ENCODE measurements around the gene HSPA1A. TPM values are rescaled to one million over a fixed set of nuclear protein-coding genes. Genes with fewer than 3 reads are reported as not detected.
"Not testable (repeated sequence)": the region's sequence is repeated elsewhere in the genome, so short reads cannot be mapped to it uniquely, and the experiment has no call there.

Gene HSPA1A
- polyA plus RNA-seq, 1 experiment, result 46.6 TPM

DNA sequence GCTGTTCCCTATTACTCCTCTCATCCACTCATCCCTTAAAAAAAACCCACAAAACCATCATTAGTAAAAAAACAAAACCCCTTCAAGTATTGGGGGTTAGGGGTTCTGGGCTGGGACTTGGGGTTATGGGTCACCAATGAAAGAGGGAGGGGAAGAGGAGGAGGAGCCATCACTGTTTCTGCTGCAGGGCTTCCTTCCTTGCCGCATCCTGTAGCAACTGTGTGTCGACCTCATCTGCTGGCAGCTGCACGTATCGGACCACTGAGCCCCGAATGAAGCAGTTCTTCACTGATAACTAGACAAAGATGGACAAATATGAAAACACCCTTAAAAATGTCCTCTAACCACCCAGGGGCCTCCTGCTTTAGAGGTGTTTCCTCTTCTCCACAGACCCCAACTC lies 17.8 kb upstream of the HSPA1A start:
- CTCF ChIA-PET, result no interaction called here
- no peak overlapping the region for H3K27ac ChIP-seq (ENCODE audit: low read depth, low read length)
- DNase-seq (ENCODE audit: low read depth, low spot score), result no peak
- H3K27me3 ChIP-seq (ENCODE audit: control insufficient read depth, insufficient read depth, low read length), result no peaks in the 10 kb centered on the region
- POLR2A ChIA-PET, result interaction anchor here (1.4 kb wide), 1 partner anchor 18 kb away, joined by 3 read pairs; the partner anchor contains the start of genes HSPA1A and HSPA1L
- TF ChIP-seq, protein P1, sequence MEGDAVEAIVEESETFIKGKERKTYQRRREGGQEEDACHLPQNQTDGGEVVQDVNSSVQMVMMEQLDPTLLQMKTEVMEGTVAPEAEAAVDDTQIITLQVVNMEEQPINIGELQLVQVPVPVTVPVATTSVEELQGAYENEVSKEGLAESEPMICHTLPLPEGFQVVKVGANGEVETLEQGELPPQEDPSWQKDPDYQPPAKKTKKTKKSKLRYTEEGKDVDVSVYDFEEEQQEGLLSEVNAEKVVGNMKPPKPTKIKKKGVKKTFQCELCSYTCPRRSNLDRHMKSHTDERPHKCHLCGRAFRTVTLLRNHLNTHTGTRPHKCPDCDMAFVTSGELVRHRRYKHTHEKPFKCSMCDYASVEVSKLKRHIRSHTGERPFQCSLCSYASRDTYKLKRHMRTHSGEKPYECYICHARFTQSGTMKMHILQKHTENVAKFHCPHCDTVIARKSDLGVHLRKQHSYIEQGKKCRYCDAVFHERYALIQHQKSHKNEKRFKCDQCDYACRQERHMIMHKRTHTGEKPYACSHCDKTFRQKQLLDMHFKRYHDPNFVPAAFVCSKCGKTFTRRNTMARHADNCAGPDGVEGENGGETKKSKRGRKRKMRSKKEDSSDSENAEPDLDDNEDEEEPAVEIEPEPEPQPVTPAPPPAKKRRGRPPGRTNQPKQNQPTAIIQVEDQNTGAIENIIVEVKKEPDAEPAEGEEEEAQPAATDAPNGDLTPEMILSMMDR (IDR thresholded peaks at IDR 0.05; ENCODE audit: low read depth, low read length), result no peak
- no peak overlapping the region for H3K4me3 ChIP-seq (ENCODE audit: low read depth, low read length)
- no peaks in the 10 kb centered on the region for H3K9me3 ChIP-seq (ENCODE audit: control insufficient read depth, insufficient read depth, low read length)

DNA sequence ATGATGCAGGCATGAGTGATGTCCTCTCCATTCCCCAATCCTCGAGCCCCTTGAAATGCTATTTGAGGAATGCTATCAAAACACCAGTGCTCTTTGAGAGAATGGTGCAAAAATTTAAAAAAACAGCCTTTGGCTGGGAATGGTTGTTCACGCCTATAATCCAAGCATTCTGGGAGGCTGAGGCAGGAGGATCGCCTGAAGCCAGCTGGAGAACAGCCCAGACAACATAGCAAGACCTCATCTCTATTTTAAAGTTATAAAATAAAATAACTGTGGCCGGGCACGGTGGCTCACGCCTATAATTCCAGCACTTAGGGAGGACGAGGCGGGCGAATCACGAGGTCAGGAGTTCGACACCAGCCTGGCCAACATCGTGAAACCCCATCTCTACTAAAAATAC lies 15.6 kb upstream of the HSPA1A start:
- CTCF ChIA-PET, result interaction anchor here (2.1 kb wide), 1 partner anchor 8 kb away, joined by 10 read pairs; no protein-coding TSS in a partner anchor
- Histone ChIP-seq H3K9me3 (ENCODE audit: control insufficient read depth, insufficient read depth, low read length) (no peaks in the 10 kb centered on the region), H3K27me3 (ENCODE audit: control insufficient read depth, insufficient read depth, low read length) (no peaks in the 10 kb centered on the region), H3K4me3 (ENCODE audit: low read depth, low read length) (no peak overlapping the region), H3K27ac (ENCODE audit: low read depth, low read length) (no peak overlapping the region)
- DNase-seq (ENCODE audit: low read depth, low spot score), result no peak
- TF ChIP-seq, protein P1 (IDR thresholded peaks at IDR 0.05; ENCODE audit: low read depth, low read length), result no peak
- POLR2A ChIA-PET, result no interaction called here

DNA sequence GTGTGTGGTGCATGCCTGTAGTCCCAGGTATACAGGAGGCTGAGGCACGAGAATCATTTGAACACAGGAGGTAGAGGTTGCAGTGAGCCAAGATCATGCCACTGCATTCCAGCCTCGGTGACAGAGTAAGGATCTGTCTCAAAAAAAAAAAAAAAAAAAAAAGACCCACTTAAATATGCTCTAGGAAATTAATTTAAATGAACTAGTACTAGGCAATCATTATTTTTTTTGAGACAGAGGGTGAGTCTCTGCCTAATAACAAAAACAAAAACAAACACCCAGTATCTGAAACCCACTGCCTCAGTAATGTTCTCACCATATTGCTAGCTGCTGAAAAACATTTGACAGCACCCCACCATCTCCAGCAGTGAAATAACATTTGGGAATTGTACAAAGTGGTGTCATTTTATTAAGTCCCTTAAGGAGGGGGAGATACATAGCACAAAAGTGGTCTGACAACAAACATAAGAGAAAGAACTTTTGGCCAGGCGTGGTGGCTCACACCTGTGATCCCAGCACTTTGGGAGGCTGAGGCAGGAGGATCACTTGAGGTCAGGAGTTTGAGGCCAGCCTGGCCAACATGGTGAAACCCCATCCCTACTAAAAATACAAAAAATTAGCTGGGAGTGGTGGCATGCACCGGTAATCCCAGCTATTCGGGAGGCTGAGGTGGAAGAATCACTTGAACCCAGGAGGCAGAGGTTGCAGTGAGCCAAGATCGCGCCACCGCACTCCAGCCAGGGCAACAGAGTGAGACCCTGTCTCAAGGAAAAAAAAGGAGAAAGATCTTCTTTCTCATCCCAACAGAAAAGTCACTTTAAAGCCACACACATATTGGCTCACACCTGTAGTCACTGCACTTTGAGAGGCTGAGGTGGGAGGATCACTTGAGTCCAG lies 14.1 kb upstream of the HSPA1A start:
- CTCF ChIA-PET, result interaction anchor here (2.1 kb wide), 1 partner anchor 10 kb away, joined by 10 read pairs; no protein-coding TSS in a partner anchor
- POLR2A ChIA-PET, result interaction anchor here (0.7 to 0.9 kb wide), 2 partner anchors 14 to 1078 kb away, joined by 4 to 5 read pairs; partner anchors contain the start of genes HSPA1A and HSPA1L
- not testable (repeated sequence) for DNase-seq (ENCODE audit: low read depth, low spot score); H3K27me3 ChIP-seq (ENCODE audit: control insufficient read depth, insufficient read depth, low read length); H3K27ac ChIP-seq (ENCODE audit: low read depth, low read length); H3K9me3 ChIP-seq (ENCODE audit: control insufficient read depth, insufficient read depth, low read length); H3K4me3 ChIP-seq (ENCODE audit: low read depth, low read length)

DNA sequence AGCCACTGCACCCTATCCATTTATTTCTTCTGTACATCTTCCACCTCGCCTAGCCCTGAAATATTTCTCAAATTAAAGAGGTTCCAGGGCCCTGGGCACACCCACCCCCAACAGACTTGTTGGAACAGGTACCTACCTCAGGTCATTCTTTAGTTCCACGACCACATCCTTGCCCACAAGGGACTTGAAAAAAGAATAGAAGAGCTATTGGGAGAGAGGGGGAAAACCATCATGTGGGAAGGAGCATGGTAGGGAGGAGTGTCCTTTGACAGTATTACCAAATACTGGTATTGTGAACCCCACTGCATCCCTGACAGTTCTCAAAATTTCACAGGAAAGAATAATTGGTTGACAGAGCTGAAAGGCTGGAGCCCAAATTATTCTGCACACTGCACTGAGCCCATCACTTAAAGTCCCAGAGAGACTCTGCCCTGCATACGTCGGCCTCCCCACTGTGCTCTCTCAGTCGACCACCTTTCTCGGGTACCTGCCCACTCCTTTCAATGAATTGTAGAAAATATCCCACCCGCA lies 9.3 kb upstream of the HSPA1A start:
- no peak for DNase-seq (ENCODE audit: low read depth, low spot score)
- CTCF ChIA-PET, result interaction anchor here (0.6 to 2.5 kb wide), 9 partner anchors 9 to 139 kb away, joined by 3 to 25 read pairs (median 4); partner anchors contain the start of genes HSPA1A, HSPA1L, LY6G5C and VARS1
- TF ChIP-seq, protein P1 (IDR thresholded peaks at IDR 0.05; ENCODE audit: low read depth, low read length), result no peak

DNA sequence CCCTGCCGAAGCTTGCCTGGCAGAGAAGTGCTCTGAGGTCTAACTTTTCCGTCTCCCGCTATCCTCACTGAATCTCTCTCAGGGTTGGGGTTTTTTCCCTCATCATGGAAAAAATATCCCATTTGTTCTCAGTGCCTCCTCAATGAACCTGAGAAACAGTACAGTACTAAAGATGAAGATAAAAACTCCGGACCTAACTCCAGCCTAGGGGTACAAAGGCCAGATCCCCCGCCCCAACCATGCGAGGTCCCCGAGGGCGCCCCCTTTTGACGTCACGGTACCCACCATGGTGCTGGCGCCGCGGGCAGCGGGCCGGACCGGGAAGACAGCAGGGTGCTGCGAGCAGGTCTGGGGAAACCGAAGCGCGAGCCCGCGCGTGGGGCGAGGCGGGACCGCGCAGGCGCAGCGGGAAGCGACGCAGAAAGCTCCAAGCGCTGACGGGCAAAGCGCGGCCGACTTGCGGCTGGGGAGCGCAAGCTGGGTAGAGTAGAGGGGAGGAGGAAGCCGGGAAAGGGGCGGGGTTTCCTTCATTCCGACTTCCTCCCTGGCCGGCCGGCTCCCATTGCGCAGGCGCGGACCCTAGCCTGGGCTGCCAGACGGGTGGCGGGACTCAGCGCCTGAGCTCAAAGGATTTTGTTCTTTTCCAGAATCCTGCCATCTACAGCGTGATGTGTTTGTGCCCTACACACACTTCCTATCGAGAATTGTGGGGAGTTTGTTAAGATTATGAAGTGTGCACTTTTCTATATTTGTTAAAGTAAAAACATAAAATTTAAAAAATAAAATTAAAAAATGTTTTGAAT lies 8.7 kb upstream of the HSPA1A start, which contains the start of gene LSM2:
Gene LSM2, minus strand, starts transcription at position 497 of the 803 bp plus-strand sequence. Its CDS starts 209 bp downstream, at position 288.
- POLR2A ChIA-PET, result interaction anchor here (0.6 to 2.6 kb wide), 14 partner anchors 9 to 1165 kb away, joined by 3 to 40 read pairs (median 4); partner anchors contain the start of genes HSPA1A, HSPA1B, HSPA1L and NEU1
- CTCF ChIA-PET, result interaction anchor here (0.5 to 2.5 kb wide), 21 partner anchors 9 to 1302 kb away, joined by 3 to 25 read pairs (median 4); partner anchors contain the start of genes ABHD16A, EHMT2, HSPA1A and HSPA1L
- TF ChIP-seq, protein P1 (IDR thresholded peaks at IDR 0.05; ENCODE audit: low read depth, low read length), result peak; percentile 18

More for the DNA sequence above, 9.3 kb upstream of the HSPA1A start:
- no peaks in the 10 kb centered on the region for H3K9me3 ChIP-seq (ENCODE audit: control insufficient read depth, insufficient read depth, low read length)
- H3K27me3 ChIP-seq (ENCODE audit: control insufficient read depth, insufficient read depth, low read length), result no peaks in the 10 kb centered on the region
- peak overlapping the region; percentile 78 for H3K4me3 ChIP-seq (ENCODE audit: low read depth, low read length)
- peak overlapping the region; percentile 70 for H3K27ac ChIP-seq (ENCODE audit: low read depth, low read length)
- POLR2A ChIA-PET, result interaction anchor here (0.9 to 2.6 kb wide), 10 partner anchors 9 to 104 kb away, joined by 3 to 40 read pairs (median 6); partner anchors contain the start of genes HSPA1A, HSPA1B, HSPA1L and NEU1

DNA sequence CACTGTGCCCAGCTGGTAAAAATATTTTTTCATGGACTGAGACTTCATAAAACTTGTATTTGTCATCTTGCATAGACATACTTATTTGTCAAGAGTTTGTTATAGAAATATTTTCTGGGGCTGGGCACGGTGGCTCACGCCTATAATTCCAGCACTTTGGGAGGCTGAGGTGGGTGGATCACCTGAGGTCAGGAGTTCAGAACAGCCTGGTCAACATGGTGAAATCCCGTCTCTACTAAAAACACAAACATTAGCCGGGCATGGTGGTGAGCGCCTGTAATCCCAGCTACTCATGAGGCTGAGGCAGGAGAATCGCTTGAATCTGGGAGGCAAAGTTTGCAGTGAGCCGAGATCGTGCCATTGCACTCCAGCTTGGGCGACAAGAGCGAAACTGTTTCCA lies 6.7 kb upstream of the HSPA1A start:
- H3K27ac ChIP-seq (ENCODE audit: low read depth, low read length); DNase-seq (ENCODE audit: low read depth, low spot score); H3K9me3 ChIP-seq (ENCODE audit: control insufficient read depth, insufficient read depth, low read length); H3K4me3 ChIP-seq (ENCODE audit: low read depth, low read length); H3K27me3 ChIP-seq (ENCODE audit: control insufficient read depth, insufficient read depth, low read length): not testable (repeated sequence)
- ChIA-PET CTCF (interaction anchor here (0.7 to 0.8 kb wide), 2 partner anchors 13 to 56 kb away, joined by 3 to 6 read pairs; partner anchors contain the start of gene VARS1), POLR2A (interaction anchor here (0.7 to 1.0 kb wide), 2 partner anchors 19 to 88 kb away, joined by 3 read pairs; partner anchors contain the start of gene HSPA1B)

More for the DNA sequence above, 8.7 kb upstream of the HSPA1A start, which contains the start of gene LSM2:
- DNase-seq (ENCODE audit: low read depth, low spot score), result peak; percentile 93
- peak within 1 kb of the TSS; percentile 78 for H3K4me3 ChIP-seq (ENCODE audit: low read depth, low read length)
- peak within 1 kb of the TSS; percentile 70 for H3K27ac ChIP-seq (ENCODE audit: low read depth, low read length)
- no peaks in the 10 kb centered on the region for H3K9me3 ChIP-seq (ENCODE audit: control insufficient read depth, insufficient read depth, low read length)
- H3K27me3 ChIP-seq (ENCODE audit: control insufficient read depth, insufficient read depth, low read length), result no peaks in the 10 kb centered on the region

All from AG04450 (cell line).